Measurements from ENCODE around the gene LMF1.
"Not testable (repeated sequence)": the region's sequence is repeated elsewhere in the genome, so short reads cannot be mapped to it uniquely, and the experiment has no call there.

LMF1 gene

DNA sequence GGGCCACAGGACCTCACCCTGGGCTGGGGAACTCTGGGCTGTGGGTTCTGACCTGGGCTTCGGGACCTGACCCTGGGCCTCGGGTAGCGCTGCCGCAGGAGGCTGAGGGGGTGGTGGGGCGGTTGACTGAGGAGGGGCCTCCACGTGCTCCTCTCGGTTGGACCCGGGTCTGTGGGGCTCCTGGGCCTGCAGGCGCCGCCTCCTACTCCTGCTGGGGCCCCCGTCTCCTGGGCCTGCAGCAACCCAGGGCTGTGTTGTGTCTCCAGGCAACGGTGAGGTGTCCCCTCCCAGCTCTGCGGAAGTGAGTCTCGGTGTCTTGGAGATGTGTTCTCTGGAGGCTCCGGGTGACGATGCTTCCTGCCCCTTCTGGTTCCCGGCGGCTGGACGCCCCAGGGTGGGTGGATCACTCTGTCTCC, 128.7 kb downstream of the LMF1 start:
- DNase-seq: no peak

DNA sequence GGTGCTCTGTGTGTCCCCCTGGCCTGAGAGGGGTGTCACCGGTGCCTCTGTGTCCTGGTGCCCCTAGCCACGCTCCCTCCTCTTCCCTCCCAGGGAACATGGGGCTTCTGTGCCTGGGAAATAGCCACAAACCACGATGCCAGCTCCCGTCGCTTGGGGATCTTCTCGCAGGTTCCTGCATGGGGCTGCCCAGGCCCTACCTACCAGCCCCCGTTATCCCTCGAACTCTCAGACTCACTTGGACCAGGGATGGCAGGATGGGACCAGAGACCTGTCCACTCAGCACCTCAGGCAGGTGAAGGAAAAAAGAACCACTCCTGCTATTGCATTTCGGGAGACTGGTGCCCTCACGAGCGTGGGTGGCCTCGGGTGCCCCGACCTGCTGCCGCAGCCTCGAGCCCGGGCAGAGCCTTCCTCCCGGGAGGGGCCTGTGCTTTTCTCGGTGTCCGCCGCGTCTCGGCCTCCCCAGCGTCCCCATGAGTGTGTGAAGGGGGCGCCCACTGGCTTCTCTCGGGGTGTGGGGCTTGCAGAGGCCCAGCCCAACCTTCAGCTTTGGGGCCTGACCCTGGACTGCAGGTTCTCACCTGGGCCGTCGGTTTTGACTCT, 129.2 kb downstream of the LMF1 start:
- no peak for DNase-seq

DNA sequence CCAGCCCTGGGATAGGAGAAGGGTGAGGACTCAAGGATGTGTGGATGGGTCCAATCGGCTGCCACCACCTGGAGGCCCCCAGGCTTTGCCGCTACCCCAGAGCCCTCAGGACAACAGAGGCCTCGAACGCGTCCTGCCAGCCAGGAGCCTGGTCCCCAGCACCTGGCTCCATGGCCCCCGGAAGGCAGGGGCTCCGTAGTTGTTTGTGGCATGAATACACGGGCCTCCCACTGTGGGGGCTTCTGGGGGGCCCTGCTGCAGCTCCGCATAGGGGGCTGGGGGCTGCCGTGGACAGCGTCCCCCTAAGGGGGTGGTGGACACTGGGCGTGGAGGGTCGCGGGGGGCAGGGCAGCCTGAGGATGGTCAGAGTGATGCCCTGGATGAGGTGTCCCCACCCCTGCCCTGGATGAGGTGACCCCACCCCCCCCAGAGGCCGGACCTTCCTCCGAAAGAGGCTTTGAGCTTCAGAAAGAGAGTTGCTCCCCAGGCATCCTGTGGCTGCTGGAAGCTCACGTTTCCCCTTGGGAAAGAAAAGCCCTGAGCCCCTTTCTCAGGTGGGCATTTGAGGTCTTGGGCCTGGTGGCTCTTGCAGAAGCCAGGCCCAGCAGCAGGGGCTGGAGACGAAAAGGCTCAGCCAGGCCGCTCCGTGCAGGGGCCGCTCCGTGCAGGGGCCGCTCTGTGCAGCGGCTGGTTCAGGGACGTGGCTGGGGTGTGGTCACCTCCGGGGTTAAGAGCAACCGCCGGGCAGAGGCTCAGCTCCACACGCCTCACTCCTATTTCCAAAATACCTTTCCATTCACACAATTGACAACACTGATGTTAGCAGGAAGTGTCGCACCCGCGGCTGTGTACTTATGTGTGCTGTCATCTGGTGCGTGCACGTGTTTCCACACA, 130.0 kb downstream of the LMF1 start:
- DNase-seq: no peak

DNA sequence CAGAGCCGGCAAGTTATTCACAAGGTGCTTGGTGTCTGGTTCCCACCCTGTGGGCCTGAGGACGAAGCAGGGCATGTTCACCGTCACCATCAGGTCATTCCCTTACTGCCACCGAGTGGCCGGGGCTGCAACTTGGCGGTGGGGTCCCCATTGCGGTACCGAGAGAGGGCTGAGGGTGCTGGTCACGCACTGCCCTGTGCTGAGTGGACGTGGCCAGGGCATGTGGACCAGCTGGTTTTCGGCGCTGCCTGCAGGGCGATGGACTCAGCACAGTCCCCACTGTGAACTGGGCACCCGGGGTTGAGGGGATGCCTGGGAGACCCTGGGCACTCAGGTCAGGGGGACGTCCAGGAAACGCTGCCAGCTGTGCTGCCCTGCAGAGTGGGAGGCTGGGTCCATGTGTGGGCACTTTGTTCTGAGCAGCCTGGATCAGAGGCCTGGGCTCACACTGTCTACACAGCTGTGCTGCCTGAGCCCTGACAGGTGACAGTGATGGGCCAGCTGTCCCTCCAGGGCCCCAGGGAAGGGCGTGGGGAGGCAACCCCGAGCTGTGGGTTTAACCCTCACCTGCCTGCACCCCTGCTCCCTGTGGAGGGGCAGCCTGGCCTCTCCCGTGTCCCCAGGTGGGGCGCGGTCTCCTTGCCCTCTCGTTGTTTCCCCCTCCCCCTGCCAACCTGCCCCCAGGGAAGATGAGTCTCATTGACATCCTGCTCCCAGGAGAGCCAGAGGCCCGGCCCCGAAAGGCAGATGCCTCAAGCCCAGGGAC, 131.0 kb downstream of the LMF1 start:
- DNase-seq: no peak

DNA sequence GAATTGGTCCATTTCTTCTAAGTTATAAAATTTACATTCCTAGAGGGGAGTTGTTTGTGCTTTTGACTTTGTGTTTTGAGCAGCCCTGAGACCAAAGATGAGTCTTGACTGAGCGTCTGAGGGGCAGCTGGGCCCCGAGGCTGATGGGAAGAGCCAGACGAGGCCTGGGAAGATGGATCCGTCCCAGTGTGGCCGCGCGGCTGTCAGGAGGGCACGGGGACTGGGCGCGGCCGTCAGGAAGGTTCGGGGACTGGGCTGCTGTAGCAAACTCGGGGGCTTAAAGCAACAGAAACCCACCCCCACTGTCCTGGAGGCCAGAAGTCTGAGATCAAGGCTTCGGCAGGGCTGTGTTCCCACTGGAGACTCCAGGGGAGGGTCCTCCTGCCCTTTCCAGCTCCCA, 132.0 kb downstream of the LMF1 start:
- no peak for DNase-seq

DNA sequence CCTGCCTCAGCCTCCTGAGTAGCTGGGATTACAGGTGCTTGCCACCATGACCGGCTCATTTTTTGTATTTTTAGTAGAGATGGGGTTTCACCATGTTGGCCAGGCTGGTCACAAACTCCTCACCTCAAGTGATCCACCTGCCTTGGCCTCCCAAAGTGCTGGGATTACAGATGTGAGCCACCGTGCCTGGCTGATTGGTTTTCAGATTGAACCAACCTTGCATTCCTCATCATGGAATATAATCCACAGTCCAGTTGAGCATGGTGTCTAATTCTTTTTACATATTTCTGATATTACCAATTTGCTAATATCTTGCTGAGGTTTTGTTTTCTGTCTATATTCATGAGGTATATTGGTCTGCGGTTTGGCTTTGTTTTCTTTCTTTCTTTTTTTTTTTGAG, 134.0 kb downstream of the LMF1 start:
- DNase-seq: not testable (repeated sequence)

DNA sequence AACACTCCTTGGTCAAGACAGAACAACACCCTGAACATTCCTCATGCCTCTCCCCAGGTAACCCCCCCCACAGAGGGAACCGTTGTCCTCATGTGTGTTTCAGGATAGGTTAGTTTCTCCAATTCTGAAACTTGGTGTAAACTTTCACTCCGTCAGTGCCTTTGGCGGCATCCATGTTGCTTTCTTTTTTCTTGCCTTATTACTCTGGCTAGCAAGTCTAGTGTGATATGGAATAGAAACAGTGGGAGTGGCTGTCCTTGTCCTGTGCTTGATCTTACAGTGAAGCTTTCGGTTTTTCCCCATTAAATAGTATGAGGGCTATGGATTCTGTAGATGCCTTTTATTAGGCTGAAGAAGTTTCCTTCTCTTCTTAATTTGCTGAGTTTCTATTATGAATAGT, 134.6 kb downstream of the LMF1 start:
- DNase-seq: no peak

DNA sequence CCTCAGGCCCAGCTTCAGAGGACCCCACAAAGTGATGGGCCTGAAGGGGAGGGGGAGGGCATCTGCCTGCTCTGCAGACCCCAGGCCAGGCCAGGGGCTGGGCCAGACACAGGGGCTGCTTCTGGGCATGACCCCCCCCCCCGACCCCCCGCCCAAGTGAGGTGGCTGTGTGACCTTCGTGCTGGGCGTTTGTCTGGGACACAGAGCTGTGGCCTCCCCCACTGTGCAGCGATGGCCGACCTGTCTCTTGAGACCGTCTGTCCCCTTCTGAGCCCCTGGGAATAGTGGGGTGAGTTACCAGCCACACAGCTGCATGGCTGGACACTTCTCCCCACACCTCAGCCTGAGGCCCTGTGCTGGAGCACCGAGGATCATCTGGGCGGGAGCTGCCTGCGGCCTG, 135.4 kb downstream of the LMF1 start:
- no peak for DNase-seq

DNA sequence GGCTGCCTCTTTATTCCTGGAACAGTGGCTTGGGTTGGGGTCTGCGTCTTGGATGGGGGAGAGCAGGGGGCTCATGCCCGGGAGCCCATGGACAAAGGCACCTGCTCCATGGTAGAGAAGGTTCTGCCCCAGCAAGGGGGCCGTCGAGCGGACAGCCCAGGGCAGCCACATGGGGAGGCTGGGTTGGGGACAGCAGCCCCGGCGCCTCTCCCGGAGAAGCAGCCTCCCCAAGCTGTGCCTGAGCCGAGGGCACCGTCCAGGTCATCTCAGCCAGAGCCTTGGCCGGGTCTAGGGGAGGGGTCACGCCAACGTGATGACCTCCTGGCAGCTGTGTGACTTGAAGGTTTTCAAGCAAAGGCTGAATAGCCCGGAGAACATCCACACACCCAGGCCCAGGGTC, 137.4 kb downstream of the LMF1 start:
- no peak for DNase-seq

DNA sequence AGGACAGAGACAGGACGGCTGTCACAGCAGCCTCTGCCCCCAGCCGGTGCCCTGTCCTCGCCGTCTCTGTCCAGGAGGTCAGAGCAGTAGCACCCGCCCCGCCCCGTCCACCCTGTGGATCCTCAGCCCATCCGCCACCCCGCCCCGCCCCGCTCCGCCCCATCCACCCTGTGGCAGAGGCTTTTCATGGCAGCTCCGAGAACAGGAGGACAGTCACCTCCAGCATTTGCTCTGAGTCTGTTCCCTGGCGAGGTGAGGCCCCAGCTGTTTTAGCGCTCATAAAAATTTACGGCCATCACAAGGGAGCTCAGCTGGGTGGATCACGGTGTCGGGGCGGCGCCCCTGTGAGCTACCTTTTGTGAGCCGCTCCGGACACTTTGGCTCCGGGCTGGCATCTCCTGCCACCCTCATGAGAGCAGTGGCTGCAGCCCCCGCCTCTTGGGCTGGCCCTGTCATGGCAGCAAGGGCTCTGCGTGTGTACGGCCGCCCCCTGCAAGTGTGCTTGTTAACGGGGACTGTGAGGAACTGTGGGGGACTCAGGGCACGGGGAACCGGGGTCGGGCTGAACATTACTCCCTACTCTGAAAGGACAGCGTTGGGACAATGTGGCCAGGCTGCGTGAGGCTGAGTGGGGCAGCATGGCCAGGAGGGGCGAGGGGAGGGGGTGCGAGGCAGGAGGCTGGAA, 138.0 kb downstream of the LMF1 start:
- DNase-seq: no peak

DNA sequence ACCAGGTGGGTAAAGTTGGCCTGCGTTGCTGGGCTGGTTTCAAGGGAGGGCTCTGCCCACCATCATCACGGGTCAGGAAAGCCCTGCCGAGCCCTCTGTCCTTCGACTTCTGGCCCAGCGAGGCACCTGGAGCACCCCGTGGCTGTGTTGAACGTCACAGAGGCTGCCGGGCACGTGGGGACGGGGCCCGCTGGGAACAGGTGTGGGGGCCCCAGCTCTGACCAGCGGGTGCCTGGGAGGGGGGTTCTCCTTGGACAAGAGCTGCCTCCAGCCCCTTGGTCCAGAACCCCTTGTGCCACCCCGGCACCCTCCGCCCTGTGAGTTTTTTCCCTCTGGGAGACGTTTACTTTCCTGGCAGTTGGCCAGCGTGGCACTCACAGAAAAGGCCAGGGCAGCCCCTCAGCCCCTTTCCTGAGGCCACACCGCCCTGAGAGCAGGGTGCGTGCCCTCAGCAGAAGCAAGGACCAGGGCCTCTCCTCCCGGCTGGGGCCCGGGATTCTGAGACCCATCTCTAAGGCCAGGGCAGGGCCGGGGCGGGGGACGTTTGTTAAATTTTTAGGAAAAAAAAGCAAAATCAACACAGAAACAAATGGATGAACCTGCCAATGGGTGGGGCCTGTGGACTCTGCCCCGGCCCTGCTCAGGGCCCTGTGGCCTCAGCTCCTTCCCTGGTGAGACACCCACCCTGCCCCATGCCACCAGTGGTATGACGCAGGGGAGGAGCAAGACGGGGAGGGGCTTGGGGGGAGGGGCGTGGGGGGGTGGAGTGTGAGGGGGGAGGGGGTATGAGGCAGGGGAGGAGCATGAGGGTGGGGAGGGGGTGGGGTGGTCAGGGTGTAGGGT, 139.0 kb downstream of the LMF1 start:
- no peak for DNase-seq

DNA sequence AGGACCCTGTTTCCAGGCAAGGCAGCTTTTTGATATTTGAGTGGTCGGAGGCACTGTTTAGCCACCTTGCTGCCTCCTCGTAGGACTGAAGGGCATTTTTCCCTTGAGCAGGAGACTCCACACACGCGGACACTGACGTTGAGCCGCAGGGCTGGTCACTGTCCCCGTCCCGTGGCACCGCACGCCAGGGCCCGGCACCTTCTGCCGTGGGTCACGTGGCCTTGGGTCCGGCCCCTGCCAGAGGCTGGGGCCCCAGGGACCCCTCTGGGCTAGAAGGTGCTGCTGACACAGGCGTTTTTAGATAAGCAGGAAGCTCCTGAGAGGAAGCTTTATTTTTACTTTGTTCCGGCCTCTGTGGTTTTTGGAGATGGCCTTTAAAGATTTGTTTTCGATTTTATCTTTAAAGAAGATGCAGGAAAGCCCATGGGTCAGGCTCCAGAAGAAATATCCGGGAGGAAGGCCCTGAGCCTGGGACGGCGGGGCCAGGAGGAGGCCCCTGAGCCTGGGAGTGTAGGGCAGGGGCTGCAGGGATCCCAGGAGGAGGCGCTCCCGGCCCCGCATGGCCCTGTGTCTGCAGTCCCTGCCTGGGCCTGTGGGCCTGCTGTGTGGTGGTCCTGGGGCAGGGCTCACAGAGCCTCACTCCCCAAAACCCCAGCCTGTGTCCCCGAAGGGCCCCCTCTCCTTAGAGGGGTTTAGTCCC, 139.8 kb downstream of the LMF1 start:
- DNase-seq: no peak

DNA sequence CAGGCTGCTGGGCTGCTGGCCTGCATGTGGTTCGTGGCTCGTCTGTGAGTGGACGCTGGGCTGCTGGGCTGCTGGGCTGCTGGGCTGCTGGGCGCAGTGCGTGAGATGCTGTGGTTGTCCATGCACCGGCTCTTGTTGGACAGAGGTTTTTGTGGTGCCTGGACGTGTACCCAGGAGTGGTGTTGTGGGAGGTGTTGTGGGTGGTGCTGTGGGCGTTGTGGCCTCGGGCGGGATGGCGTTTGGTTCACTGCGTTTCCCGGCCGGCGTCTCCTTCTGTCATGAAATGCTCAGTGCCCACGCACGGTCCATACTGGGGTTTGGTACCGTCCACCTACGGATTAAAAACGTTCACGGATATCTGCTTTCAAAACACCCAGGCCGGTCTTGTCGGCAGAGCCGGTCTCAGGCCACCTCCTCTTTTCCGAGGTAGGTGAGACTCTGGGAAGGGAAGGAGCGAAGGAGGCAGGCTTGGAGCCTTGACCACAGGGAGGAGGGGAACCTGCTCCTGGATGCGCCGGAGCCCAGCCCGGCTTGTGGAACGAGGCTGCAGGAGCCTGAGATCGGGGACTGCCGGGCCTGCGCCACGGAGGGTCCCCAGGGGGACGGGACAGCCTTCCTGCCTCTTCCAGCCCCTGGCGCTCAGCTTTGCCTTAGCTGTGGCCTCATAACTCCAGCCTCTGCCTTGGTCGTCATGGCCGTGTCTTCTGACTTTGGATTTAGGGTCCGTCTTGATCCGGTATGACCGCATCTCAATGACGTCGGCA, 140.5 kb downstream of the LMF1 start:
- DNase-seq: no peak

DNA sequence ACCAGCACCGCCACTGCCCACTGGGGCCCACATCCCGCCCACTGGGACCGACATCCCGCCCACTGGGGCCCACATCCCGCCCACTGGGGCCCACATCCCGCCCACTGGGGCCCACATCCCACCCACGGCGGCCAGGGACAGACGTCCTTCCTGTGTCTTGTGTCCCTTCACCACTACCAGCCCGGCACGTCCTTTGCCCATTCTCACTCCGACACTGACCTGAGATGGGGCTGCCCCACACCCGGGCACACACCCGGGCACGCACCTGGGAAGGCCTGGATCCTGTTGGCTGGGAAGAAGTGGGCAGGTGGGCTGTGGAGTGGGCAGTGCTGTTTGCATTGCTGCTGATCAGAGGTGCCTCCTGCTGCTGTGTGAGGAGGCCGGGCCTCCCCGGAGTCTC, 141.9 kb downstream of the LMF1 start:
- no peak for DNase-seq

DNA sequence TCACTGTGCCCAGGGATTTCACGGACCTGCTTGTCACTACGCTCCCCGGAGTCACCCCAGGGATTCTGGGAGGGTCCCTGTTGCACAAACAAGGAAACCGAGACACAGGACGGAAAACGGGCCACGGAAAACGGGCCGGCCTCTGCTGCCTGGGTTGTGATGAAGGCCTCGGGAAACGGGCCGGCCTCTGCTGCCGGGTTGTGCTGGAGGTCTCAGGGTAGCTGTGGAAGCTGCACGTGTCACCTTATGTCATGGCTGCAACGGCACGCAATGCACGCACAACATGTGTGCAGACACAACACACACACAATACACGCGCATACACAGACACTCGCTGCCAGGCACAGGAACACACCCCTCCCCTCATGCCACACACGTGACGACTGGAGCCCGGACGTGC, 143.3 kb downstream of the LMF1 start:
- no peak for DNase-seq

DNA sequence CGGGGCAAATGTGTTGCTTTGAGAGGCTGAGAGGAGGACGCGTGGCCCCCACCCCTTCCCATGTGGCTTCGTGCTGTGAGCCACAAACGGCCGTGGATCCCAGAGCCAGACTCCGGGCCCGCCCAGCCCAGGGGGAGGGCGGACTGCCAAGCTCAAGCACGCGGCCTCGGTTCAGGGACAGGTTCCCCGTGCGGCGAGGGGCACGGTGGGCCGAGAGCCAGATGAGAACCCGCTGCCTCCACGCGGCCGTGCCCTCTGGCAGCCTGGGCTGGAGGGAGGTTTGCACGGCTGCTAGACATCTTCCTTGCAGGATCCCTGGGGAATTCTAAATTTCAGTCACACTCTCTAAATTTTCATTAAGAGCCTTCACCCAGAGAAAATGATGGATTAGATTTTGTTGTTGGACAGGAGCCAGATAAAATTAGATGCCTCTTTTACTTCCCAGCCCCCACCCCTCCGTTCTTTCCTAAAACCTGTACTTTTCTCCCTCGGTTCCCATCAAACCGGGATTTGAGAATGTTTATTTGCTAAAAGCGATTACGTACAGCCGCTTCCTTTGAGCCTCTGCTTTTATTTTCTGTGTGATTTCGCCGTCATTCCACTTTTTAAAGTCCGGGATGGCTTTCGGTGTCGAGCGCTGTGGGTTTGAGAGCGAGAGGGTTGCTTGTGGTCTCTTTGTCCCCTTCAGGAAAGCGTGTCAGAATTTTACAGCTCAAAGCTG, 145.3 kb downstream of the LMF1 start:
- DNase-seq: no peak

DNA sequence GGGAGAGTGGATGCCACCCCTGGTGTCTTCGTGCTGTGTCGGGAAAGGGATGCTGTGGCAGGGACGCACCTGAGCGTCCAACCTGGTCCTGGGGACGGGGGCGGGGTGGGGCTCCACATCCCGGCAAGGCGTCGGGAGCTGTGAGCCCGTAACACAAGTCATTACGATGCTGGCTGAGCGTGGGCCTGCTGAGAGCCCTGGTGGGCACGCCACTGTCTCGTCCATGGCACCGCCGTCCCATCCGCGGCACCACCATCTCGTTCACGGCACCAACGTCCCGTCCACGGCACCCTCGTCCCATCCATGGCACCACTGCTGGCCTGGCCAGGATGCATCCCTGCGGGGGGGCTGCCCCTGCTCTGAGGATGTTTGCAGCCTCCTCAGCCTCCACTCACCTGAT, 146.2 kb downstream of the LMF1 start:
- DNase-seq: no peak

DNA sequence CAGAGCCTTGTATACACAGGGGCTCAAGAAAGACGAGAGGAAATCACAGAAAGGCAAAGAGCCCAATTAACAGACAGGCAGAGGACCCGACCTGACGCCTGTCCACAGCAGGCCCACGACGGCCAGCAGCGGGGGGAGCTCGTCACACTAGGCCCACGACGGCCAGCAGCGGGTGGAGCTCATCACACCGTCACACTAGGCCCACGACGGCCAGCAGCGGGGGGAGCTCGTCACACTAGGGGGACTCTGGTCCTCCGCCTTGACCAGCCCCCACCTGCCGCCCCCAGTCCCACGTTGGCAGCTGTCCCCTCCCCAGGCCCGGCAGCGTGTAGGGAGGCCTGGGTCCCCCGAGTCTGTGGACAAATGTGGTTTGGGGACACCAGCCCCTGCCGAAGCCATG, 146.6 kb downstream of the LMF1 start:
- DNase-seq: no peak

DNA sequence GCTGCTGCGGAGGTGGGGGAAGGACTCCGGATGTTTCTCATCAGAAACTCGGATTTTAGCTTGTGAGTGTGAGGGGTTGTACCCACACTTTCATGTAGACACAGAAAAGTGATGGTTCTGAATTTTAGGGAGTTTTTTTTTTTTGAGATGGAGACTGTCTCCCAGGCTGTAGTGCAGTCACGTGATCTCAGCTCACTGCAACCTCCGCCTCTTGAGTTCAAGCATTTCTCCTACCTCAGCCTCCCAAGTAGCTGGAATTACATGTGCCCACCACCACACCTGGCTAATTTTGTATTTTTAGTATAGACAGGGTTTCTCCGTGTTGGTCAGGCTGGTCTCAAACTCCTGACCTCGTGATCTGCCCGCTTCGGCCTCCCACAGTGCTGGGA, 147.9 kb downstream of the LMF1 start:
- DNase-seq: no peak

Measured in NCI-H226 (cell line).